IMR-90 (cell line): ENCODE measurements around the gene PTGES3.

ENCODE experiments used
- BHLHE40 ChIP-seq: fragments of 150-350 bp; IDR thresholded peaks from 2 replicates; pipeline ENCODE4 v1.6.1; 2016; ENCODE audit warnings: mild to moderate bottlenecking, low read depth, low read length
- CEBPB ChIP-seq: IDR thresholded peaks from 2 replicates; pipeline ENCODE4 v1.6.1; 2012; ENCODE audit warnings: low read depth, low read length, improper control_type of control experiment
- CTCF ChIP-seq: conservative IDR thresholded peaks from 2 replicates; pipeline ENCODE4 v1.5.1; 2012; ENCODE audit warnings: mild to moderate bottlenecking, low read depth, low read length, improper control_type of control experiment
- MAFK ChIP-seq: IDR thresholded peaks from 2 replicates; pipeline ENCODE4 v1.6.1; 2012; ENCODE audit warnings: low read depth, low read length, improper control_type of control experiment
- MAZ ChIP-seq: IDR thresholded peaks from 2 replicates; pipeline ENCODE4 v1.6.1; 2012; ENCODE audit warnings: low read depth, mild to moderate bottlenecking, low read length, improper control_type of control experiment, moderate library complexity, borderline replicate concordance
- MXI1 ChIP-seq: IDR thresholded peaks from 2 replicates; pipeline ENCODE4 v1.6.1; 2012; ENCODE audit warnings: low read depth, mild to moderate bottlenecking, low read length, moderate library complexity, borderline replicate concordance
- NFE2L2 ChIP-seq: fragments of 150-350 bp; IDR thresholded peaks from 2 replicates; pipeline ENCODE4 v1.6.1; 2016; ENCODE audit warnings: low read depth, mild to moderate bottlenecking, low read length
- POLR2A ChIP-seq: IDR thresholded peaks from 2 replicates; pipeline ENCODE4 v1.6.1; 2012; ENCODE audit warnings: mild to moderate bottlenecking, low read depth, low read length
- RAD21 ChIP-seq: IDR thresholded peaks from 2 replicates; pipeline ENCODE4 v1.6.1; 2012; ENCODE audit warnings: low read length, improper control_type of control experiment
- RCOR1 ChIP-seq: IDR thresholded peaks from 2 replicates; pipeline ENCODE4 v1.6.1; 2012; ENCODE audit warnings: mild to moderate bottlenecking, low read length, improper control_type of control experiment; ENCODE audit not compliant: insufficient replicate concordance
- RFX5 ChIP-seq: IDR thresholded peaks from 2 replicates; pipeline ENCODE4 v1.8.0; 2012; ENCODE audit warnings: low read depth, mild to moderate bottlenecking, low read length, moderate library complexity

GRCh38 chr12:56628671-56629458 is 59.2 kb downstream of the PTGES3 start:
- TF ChIP-seq CTCF (no peak), POLR2A (no peak), BHLHE40 (no peak), MXI1 (peak; percentile 90), RCOR1 (no peak), MAFK (no peak), CEBPB (no peak), RAD21 (no peak), NFE2L2 (no peak), RFX5 (no peak), MAZ (no peak)
